MCF 10A (cell line): ENCODE data around the gene CHIT1. TPM values are rescaled to one million over a fixed set of nuclear protein-coding genes. Genes with fewer than 3 reads are reported as not detected.

ENCODE experiments used
- Bru-seq: library from RNA; stranded (reverse); fragments of 400-500 nt; gene quantifications from one replicate; lab custom pipeline; 2021; lab: Mats Ljungman, UMichigan
- BruChase-seq, 2 experiments: library from RNA; stranded (reverse); fragments of 400-500 nt; gene quantifications; one replicate each; lab custom pipeline; 2021; lab: Mats Ljungman, UMichigan
- BruUV-seq: library from RNA; stranded (reverse); fragments of 400-500 nt; replicated peaks from 2 replicates; lab custom pipeline; 2021; lab: Mats Ljungman, UMichigan
- CTCF ChIA-PET: fragments of 300-600 bp; sonication (Branson Sonifier 250); formaldehyde crosslinking; extraction: SDS; loops from one replicate; lab custom pipeline; 2021; ENCODE audit warnings: antibody characterized with exemption, inconsistent platforms; lab: Yijun Ruan, JAX
- POLR2A ChIA-PET: fragments of 300-600, 350-650 bp; sonication (Branson Sonifier 250); formaldehyde crosslinking; extraction: SDS; loops from one replicate; lab custom pipeline; 2020; ENCODE audit warnings: antibody characterized with exemption, inconsistent platforms; lab: Yijun Ruan, JAX
- DNase-seq: peaks from one replicate; pipeline ENCODE4 v3.0.0-alpha.2; 2018; ENCODE audit not compliant: unreplicated experiment
- H3K27ac Mint-ChIP-seq: one replicate; pipeline ENCODE4 v1.8.0; 2022; ENCODE audit warnings: mild to moderate bottlenecking, low read depth, mixed read lengths; ENCODE audit not compliant: unreplicated experiment
- H3K27me3 Mint-ChIP-seq: one replicate; pipeline ENCODE4 v1.8.0; 2022; ENCODE audit warnings: mixed read lengths; ENCODE audit not compliant: insufficient read depth, unreplicated experiment
- H3K36me3 Mint-ChIP-seq: one replicate; pipeline ENCODE4 v1.8.0; 2022; ENCODE audit warnings: mild to moderate bottlenecking, moderate library complexity, mixed read lengths; ENCODE audit not compliant: insufficient read depth, unreplicated experiment
- H3K4me1 Mint-ChIP-seq: one replicate; pipeline ENCODE4 v1.8.0; 2022; ENCODE audit warnings: mixed read lengths; ENCODE audit not compliant: insufficient read depth, unreplicated experiment
- H3K4me3 Mint-ChIP-seq: one replicate; pipeline ENCODE4 v1.8.0; 2022; ENCODE audit warnings: mild to moderate bottlenecking, moderate library complexity, mixed read lengths; ENCODE audit not compliant: unreplicated experiment
- H3K9me3 Mint-ChIP-seq: one replicate; pipeline ENCODE4 v1.8.0; 2022; ENCODE audit warnings: mixed read lengths; ENCODE audit not compliant: unreplicated experiment
- intact Hi-C: fragments of 100-400 bp; cut with micrococcal nuclease; formaldehyde crosslinking; loops from 2 replicates; pipeline ENCODE4 v1.14.1; 2022
- long read RNA-seq: library from polyadenylated mRNA; stranded (forward); transcript quantifications from one replicate; pipeline ENCODE4 v2.0.0, GENCODE V29; 2022
- total RNA-seq: library from RNA; stranded (reverse); gene quantifications from 2 replicates; pipeline ENCODE4 v1.2.3, GENCODE V29; 2022
- TF ChIP-seq, protein P1 (sequence below): fragments of 200-600 bp; IDR thresholded peaks from one replicate; pipeline ENCODE4 v1.8.0; 2022; ENCODE audit warnings: antibody characterized with exemption, mild to moderate bottlenecking; ENCODE audit not compliant: unreplicated experiment

CHIT1 gene
- not detected in 2 replicates for total RNA-seq
- Bru-seq, nascent RNA = not detected
- BruChase-seq, experiment 1, labeled RNA remaining after a 6-hour chase = not detected
- not detected for BruChase-seq, experiment 2, labeled RNA remaining after a 2-hour chase
- long read RNA-seq = 0 reads

DNA sequence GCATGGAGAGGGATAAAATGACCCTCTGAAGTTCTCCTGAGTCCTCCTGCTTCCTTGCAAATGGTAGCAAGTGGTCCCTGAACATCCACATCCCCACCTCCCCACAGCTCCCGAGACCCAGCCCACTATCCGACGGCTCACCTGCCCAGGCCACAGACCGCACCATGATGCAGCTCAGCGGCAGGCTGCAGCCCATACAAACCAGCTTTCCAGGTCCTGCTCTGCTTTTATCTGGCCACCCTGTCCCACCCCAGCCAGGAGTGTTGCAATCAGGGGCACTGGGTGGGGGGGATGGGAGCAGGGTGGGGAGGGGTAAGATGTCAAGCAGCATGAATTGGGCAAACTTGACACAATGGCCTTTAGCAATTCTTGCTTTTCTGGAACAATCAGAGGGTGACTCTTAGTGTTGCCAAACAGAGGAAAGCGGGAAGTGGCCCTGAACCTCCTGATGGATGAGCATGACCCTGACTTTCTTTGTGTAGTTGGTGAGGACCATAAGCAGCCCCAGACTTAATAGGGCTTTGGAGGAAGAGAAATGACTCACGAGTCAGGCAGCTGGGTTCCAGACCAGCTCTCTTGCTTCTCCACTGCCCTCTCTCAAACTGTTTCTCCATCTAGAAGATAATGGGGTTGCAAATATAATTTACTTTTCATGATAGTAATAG is at the start of gene CHIT1:
Gene CHIT1, minus strand, starts transcription at position 203 of the 665 bp plus-strand sequence. Its CDS starts 37 bp downstream, at position 166.
- CTCF ChIA-PET = interaction anchor here (2.0 kb wide), 1 partner anchor 14 kb away, joined by 5 read pairs; no protein-coding TSS in a partner anchor

DNA sequence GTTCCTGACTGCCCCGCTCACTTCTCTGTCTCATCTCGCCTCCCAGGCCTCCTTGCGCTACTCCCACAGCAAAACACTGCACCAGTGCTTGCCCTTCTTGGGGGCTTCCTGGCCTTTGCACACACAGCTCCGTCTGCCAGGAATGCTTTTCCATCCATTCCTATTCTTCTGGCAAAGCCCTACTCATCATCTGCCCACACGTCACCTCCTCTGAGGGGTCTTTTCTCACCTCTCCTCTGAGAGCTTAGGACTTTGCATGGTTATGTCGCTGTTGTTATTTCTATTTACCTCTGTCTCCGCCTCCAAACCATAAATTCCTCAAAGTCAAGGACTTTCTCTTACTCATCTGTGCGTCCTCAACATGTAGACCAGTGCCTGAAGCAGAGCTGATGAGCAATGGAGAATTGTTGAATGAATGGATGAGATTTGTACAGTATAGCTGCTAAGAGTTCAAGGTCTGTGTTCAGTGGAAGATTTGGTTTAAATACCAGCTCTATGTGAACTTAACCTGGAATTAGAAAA is 49.5 kb upstream of the CHIT1 start:
- no TSS peak for BruUV-seq
- Mint-ChIP-seq H3K4me3 (no peak overlapping the region), H3K27ac (no peak overlapping the region), H3K9me3 (no peaks in the 10 kb centered on the region), H3K27me3 (no peaks in the 10 kb centered on the region), H3K4me1 (peaks cover 21% of the 10 kb centered on the region), H3K36me3 (no peaks in the 10 kb centered on the region)
- CTCF ChIA-PET = interaction anchor here (0.6 to 27.4 kb wide), 12 partner anchors 9 to 937 kb away, joined by 3 to 980 read pairs (median 4); no protein-coding TSS in a partner anchor
- POLR2A ChIA-PET = interaction anchor here (0.6 to 3.8 kb wide), 4 partner anchors 12 to 1916 kb away, joined by 3 to 73 read pairs (median 3); partner anchors contain the start of gene BTG2
- DNase-seq = no peak
- intact Hi-C loops = no loop called here
- TF ChIP-seq, protein P1, sequence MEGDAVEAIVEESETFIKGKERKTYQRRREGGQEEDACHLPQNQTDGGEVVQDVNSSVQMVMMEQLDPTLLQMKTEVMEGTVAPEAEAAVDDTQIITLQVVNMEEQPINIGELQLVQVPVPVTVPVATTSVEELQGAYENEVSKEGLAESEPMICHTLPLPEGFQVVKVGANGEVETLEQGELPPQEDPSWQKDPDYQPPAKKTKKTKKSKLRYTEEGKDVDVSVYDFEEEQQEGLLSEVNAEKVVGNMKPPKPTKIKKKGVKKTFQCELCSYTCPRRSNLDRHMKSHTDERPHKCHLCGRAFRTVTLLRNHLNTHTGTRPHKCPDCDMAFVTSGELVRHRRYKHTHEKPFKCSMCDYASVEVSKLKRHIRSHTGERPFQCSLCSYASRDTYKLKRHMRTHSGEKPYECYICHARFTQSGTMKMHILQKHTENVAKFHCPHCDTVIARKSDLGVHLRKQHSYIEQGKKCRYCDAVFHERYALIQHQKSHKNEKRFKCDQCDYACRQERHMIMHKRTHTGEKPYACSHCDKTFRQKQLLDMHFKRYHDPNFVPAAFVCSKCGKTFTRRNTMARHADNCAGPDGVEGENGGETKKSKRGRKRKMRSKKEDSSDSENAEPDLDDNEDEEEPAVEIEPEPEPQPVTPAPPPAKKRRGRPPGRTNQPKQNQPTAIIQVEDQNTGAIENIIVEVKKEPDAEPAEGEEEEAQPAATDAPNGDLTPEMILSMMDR = no peak

More for the DNA sequence above, at the start of gene CHIT1:
- TF ChIP-seq, protein P1 = no peak
- Mint-ChIP-seq H3K4me1 (no peaks in the 10 kb centered on the region), H3K36me3 (no peaks in the 10 kb centered on the region), H3K27me3 (peaks cover 81% of the 10 kb centered on the region), H3K27ac (no peak within 1 kb of the TSS), H3K9me3 (peaks cover 11% of the 10 kb centered on the region), H3K4me3 (no peak within 1 kb of the TSS)
- BruUV-seq = no TSS peak
- DNase-seq = no peak
- POLR2A ChIA-PET = no interaction called here
- intact Hi-C loops = no loop called here

DNA sequence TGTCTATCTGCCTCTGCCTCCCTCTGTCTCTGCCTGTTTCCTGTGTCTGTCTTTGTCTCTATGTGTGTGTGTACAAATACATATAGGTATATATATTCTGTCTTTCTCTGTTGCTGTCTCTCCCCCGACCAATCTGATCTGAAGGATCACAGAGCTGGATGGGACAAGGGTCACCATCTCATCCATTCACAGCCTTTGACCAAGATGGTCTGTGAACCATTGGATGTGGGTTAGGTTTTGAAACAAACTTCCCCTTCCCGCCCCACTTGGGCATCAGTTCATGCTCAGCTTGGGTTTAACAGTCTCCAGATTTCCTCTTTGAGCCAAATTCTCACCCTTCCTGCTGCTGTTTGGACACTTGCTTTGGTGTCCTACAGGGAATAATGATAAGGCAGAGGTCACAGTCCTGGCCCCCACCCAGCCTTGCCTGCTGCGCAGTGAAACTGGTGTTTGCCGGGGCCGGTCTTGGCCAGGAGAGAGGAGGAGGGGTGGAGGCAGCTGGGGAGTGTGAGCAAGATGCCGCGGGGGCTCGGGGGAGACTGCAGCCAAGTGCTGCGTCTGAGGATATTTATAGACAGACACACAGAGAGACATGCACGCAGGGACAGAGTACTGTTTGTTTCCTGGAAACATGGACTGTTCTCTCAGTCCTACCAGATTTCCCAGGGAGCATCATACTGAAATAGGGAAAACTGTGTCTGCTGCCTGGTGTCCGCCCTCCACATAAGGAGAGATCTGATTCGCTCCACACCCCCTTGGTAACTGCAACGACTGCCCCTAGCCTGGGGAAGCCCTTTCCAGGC is 48.8 kb upstream of the CHIT1 start:
- BruUV-seq = no TSS peak

More for the DNA sequence above, 48.8 kb upstream of the CHIT1 start:
- H3K27me3 Mint-ChIP-seq = no peaks in the 10 kb centered on the region
- intact Hi-C loops = no loop called here
- CTCF ChIA-PET = interaction anchor here (0.6 to 27.4 kb wide), 14 partner anchors 9 to 936 kb away, joined by 3 to 980 read pairs (median 4); no protein-coding TSS in a partner anchor
- no peak overlapping the region for H3K27ac Mint-ChIP-seq
- H3K9me3 Mint-ChIP-seq = no peaks in the 10 kb centered on the region
- H3K4me1 Mint-ChIP-seq = peaks cover 21% of the 10 kb centered on the region
- no peak overlapping the region for H3K4me3 Mint-ChIP-seq
- no peaks in the 10 kb centered on the region for H3K36me3 Mint-ChIP-seq
- TF ChIP-seq, protein P1 = no peak
- POLR2A ChIA-PET = interaction anchor here (0.6 to 3.8 kb wide), 5 partner anchors 11 to 117 kb away, joined by 3 to 73 read pairs (median 3); partner anchors contain the start of gene BTG2
- DNase-seq = peak; percentile 35
